Right forelimb (tissue), 1 donor: ENCODE data around the gene P2RY13.

Source experiments
- DNase-seq: peaks from one replicate; pipeline ENCODE4 v3.0.0-alpha.2; 2018

Gene P2RY13

GRCh38 chr3:151319628-151320027 is 9.7 kb downstream of the P2RY13 start:
- DNase-seq: no peak

- no peak for DNase-seq
These were observed 10.4 kb downstream of the P2RY13 start for GRCh38 chr3:151318991-151319390.

- no peak for DNase-seq
These were observed 11.0 kb downstream of the P2RY13 start for GRCh38 chr3:151318313-151318712.

GRCh38 chr3:151316267-151316991 is 12.9 kb downstream of the P2RY13 start, which contains the start of gene GPR87:
TSS of gene GPR87 (minus strand) at chr3:151316820. CDS start at chr3:151300100, 16,720 bp downstream.
- no peak for DNase-seq

GRCh38 chr3:151315846-151316245 is 13.5 kb downstream of the P2RY13 start:
- DNase-seq: no peak

GRCh38 chr3:151315136-151315535 is 14.2 kb downstream of the P2RY13 start:
- DNase-seq: no peak

GRCh38 chr3:151314593-151314992 is 14.8 kb downstream of the P2RY13 start:
- no peak for DNase-seq

- no peak for DNase-seq
These were observed 15.2 kb downstream of the P2RY13 start for GRCh38 chr3:151314137-151314536.

GRCh38 chr3:151312972-151313371 is 16.4 kb downstream of the P2RY13 start:
- DNase-seq: no peak

GRCh38 chr3:151309566-151309965 is 19.8 kb downstream of the P2RY13 start:
- DNase-seq: no peak

- DNase-seq: no peak
These were observed 21.5 kb downstream of the P2RY13 start for GRCh38 chr3:151307583-151308488.

GRCh38 chr3:151307131-151307530 is 22.2 kb downstream of the P2RY13 start:
- DNase-seq: no peak

- DNase-seq: no peak
These were observed 23.1 kb downstream of the P2RY13 start for GRCh38 chr3:151306168-151306810.

- DNase-seq: no peak
These were observed 23.6 kb downstream of the P2RY13 start for GRCh38 chr3:151305775-151306151.

GRCh38 chr3:151305060-151305774 is 24.1 kb downstream of the P2RY13 start:
- DNase-seq: no peak

- no peak for DNase-seq
These were observed 25.6 kb downstream of the P2RY13 start for GRCh38 chr3:151303751-151304150.

- no peak for DNase-seq
These were observed 27.6 kb downstream of the P2RY13 start for GRCh38 chr3:151301787-151302186.

- DNase-seq: no peak
These were observed 28.8 kb downstream of the P2RY13 start for GRCh38 chr3:151300539-151300938.

GRCh38 chr3:151299006-151299405 is 30.3 kb downstream of the P2RY13 start:
- no peak for DNase-seq

GRCh38 chr3:151297429-151297828 is 31.9 kb downstream of the P2RY13 start:
- DNase-seq: no peak

GRCh38 chr3:151296226-151296625 is 33.1 kb downstream of the P2RY13 start:
- no peak for DNase-seq

GRCh38 chr3:151293127-151293526 is 36.2 kb downstream of the P2RY13 start:
- DNase-seq: no peak

GRCh38 chr3:151290673-151291072 is 38.7 kb downstream of the P2RY13 start:
- DNase-seq: no peak
